ENCODE results near the gene ARNT2. TPM values are rescaled to one million over a fixed set of nuclear protein-coding genes. Genes with fewer than 3 reads are reported as not detected.

Gene ARNT2
- total and polyA plus RNA-seq, 2 donors (not counting 1 experiment from before 2014, with no cell fraction given): 15.5 to 61.2 TPM

- Histone ChIP-seq H3K79me2 (ENCODE audit: control insufficient read depth, insufficient read depth, low read length) (no peaks in the 10 kb centered on the region), H3K27ac (ENCODE audit: insufficient read depth, low read length) (no peak overlapping the region), H3K4me1 (ENCODE audit: control insufficient read depth, extremely low read depth, insufficient read depth, low read length) (no peaks in the 10 kb centered on the region), H3K4me2 (ENCODE audit: extremely low read depth, insufficient read depth, low read length) (no peak overlapping the region), H3K9me3 (ENCODE audit: control insufficient read depth, insufficient read depth, low read depth, low read length) (no peaks in the 10 kb centered on the region), H3K4me3 (replicated peaks in 1 of 4; ENCODE audit: control extremely low read depth in 1 of 4, insufficient read depth in 1 of 4, low read depth in 3 of 4, low read length in 4 of 4) (no peak overlapping the region), H3K27me3 (ENCODE audit: control insufficient read depth, insufficient read depth, low read length) (no peaks in the 10 kb centered on the region), H2AFZ (ENCODE audit: low read length) (no peak overlapping the region), H3K9ac (ENCODE audit: insufficient read depth, low read length) (no peak overlapping the region), H3K36me3 (ENCODE audit: control insufficient read depth, insufficient read depth, low read length) (no peaks in the 10 kb centered on the region), H4K20me1 (ENCODE audit: control insufficient read depth, extremely low read depth, insufficient read depth, low read length) (no peaks in the 10 kb centered on the region)
- TF ChIP-seq CTCF (conservative IDR thresholded peaks at IDR 0.05 in 1 of 2, IDR thresholded peaks at IDR 0.05 in 1 of 2; ENCODE audit: low read depth in 1 of 2, low read length in 2 of 2): no peak
- no peak for TF ChIP-seq EZH2 (IDR thresholded peaks at IDR 0.05; ENCODE audit: low read length, missing control alignments)
- DNase-seq (ENCODE audit: low read depth in 2 of 2): no peak
These were observed 204.5 kb downstream of the ARNT2 start for GRCh38 chr15:80608688-80609087.

- H3K79me2 ChIP-seq (ENCODE audit: control insufficient read depth, insufficient read depth, low read length): no peaks in the 10 kb centered on the region
- H3K9me3 ChIP-seq (ENCODE audit: control insufficient read depth, insufficient read depth, low read depth, low read length): no peaks in the 10 kb centered on the region
- H2AFZ ChIP-seq (ENCODE audit: low read length): no peak overlapping the region
- no peak for DNase-seq (ENCODE audit: low read depth in 2 of 2)
- TF ChIP-seq CTCF (conservative IDR thresholded peaks at IDR 0.05 in 1 of 2, IDR thresholded peaks at IDR 0.05 in 1 of 2; ENCODE audit: low read depth in 1 of 2, low read length in 2 of 2) (no peak), EZH2 (IDR thresholded peaks at IDR 0.05; ENCODE audit: low read length, missing control alignments) (no peak)
- no peaks in the 10 kb centered on the region for H3K27me3 ChIP-seq (ENCODE audit: control insufficient read depth, insufficient read depth, low read length)
- no peak overlapping the region for H3K27ac ChIP-seq (ENCODE audit: insufficient read depth, low read length)
- no peaks in the 10 kb centered on the region for H3K4me1 ChIP-seq (ENCODE audit: control insufficient read depth, extremely low read depth, insufficient read depth, low read length)
- H3K36me3 ChIP-seq (ENCODE audit: control insufficient read depth, insufficient read depth, low read length): no peaks in the 10 kb centered on the region
- H3K9ac ChIP-seq (ENCODE audit: insufficient read depth, low read length): no peak overlapping the region
- H3K4me3 ChIP-seq (replicated peaks in 1 of 4; ENCODE audit: control extremely low read depth in 1 of 4, insufficient read depth in 1 of 4, low read depth in 3 of 4, low read length in 4 of 4): no peak overlapping the region
- no peak overlapping the region for H3K4me2 ChIP-seq (ENCODE audit: extremely low read depth, insufficient read depth, low read length)
- H4K20me1 ChIP-seq (ENCODE audit: control insufficient read depth, extremely low read depth, insufficient read depth, low read length): no peaks in the 10 kb centered on the region
These were observed 204.9 kb downstream of the ARNT2 start for GRCh38 chr15:80609091-80609490.

GRCh38 chr15:80609512-80609946, 205.3 kb downstream of the ARNT2 start:
- TF ChIP-seq CTCF (conservative IDR thresholded peaks at IDR 0.05 in 1 of 2, IDR thresholded peaks at IDR 0.05 in 1 of 2; ENCODE audit: low read depth in 1 of 2, low read length in 2 of 2) (no peak), EZH2 (IDR thresholded peaks at IDR 0.05; ENCODE audit: low read length, missing control alignments) (no peak)
- no peak overlapping the region for H3K27ac ChIP-seq (ENCODE audit: insufficient read depth, low read length)
- no peak overlapping the region for H3K4me3 ChIP-seq (replicated peaks in 1 of 4; ENCODE audit: control extremely low read depth in 1 of 4, insufficient read depth in 1 of 4, low read depth in 3 of 4, low read length in 4 of 4)
- peak; percentile 31 to 51 for DNase-seq (ENCODE audit: low read depth in 2 of 2)
- H4K20me1 ChIP-seq (ENCODE audit: control insufficient read depth, extremely low read depth, insufficient read depth, low read length): no peaks in the 10 kb centered on the region
- no peak overlapping the region for H3K9ac ChIP-seq (ENCODE audit: insufficient read depth, low read length)
- H3K4me2 ChIP-seq (ENCODE audit: extremely low read depth, insufficient read depth, low read length): no peak overlapping the region
- no peaks in the 10 kb centered on the region for H3K36me3 ChIP-seq (ENCODE audit: control insufficient read depth, insufficient read depth, low read length)
- no peaks in the 10 kb centered on the region for H3K27me3 ChIP-seq (ENCODE audit: control insufficient read depth, insufficient read depth, low read length)
- no peaks in the 10 kb centered on the region for H3K4me1 ChIP-seq (ENCODE audit: control insufficient read depth, extremely low read depth, insufficient read depth, low read length)
- H3K79me2 ChIP-seq (ENCODE audit: control insufficient read depth, insufficient read depth, low read length): no peaks in the 10 kb centered on the region
- H2AFZ ChIP-seq (ENCODE audit: low read length): no peak overlapping the region
- no peaks in the 10 kb centered on the region for H3K9me3 ChIP-seq (ENCODE audit: control insufficient read depth, insufficient read depth, low read depth, low read length)
